ENCODE measurements around the gene SAGE1. TPM values are rescaled to one million over a fixed set of nuclear protein-coding genes. Genes with fewer than 3 reads are reported as not detected.
"Not testable (repeated sequence)": the region's sequence is repeated elsewhere in the genome, so short reads cannot be mapped to it uniquely, and the experiment has no call there.

The SAGE1 gene
- total RNA-seq = not detected in 2 replicates

- ChIA-PET POLR2A (no interaction called here), CTCF (no interaction called here)
- Mint-ChIP-seq H3K27me3 (peaks cover 2% of the 10 kb centered on the region), H3K4me3 (no peak within 1 kb of the TSS), H3K9me3 (no peaks in the 10 kb centered on the region), H3K4me1 (no peaks in the 10 kb centered on the region), H3K27ac (no peak within 1 kb of the TSS), H3K36me3 (ENCODE audit: low read depth) (no peaks in the 10 kb centered on the region)
- DNase-seq (no peak), ATAC-seq (ENCODE audit: low read depth) (no peak)
- intact Hi-C loops (cut with micrococcal nuclease) = no loop called here
- TF ChIP-seq CTCF (IDR thresholded peaks at IDR 0.05) = no peak
Measured at GRCh38 chrX:135893294-135893817, at the start of gene SAGE1, which contains the start of gene CT45A10. SAGE1 (plus strand) TSS chrX:135893716; CDS start chrX:135896243, 2,527 bp downstream. CT45A10 (minus strand) TSS chrX:135893444; CDS start chrX:135885344, 8,100 bp downstream.

- H3K27ac Mint-ChIP-seq; H3K4me3 Mint-ChIP-seq; intact Hi-C loops (cut with micrococcal nuclease); H3K27me3 Mint-ChIP-seq; CTCF ChIA-PET; H3K9me3 Mint-ChIP-seq; H3K36me3 Mint-ChIP-seq (ENCODE audit: low read depth); H3K4me1 Mint-ChIP-seq; ATAC-seq (ENCODE audit: low read depth); POLR2A ChIA-PET; DNase-seq: not testable (repeated sequence)
Measured at GRCh38 chrX:135854438-135854837, 39.1 kb upstream of the SAGE1 start, which contains the start of gene CT45A8. CT45A8 (minus strand) TSS chrX:135854538; CDS start chrX:135850783, 3,755 bp downstream.

- CTCF ChIA-PET; H3K4me1 Mint-ChIP-seq; H3K36me3 Mint-ChIP-seq (ENCODE audit: low read depth); DNase-seq; intact Hi-C loops (cut with micrococcal nuclease); H3K27me3 Mint-ChIP-seq; ATAC-seq (ENCODE audit: low read depth); H3K4me3 Mint-ChIP-seq; H3K27ac Mint-ChIP-seq; H3K9me3 Mint-ChIP-seq; POLR2A ChIA-PET: not testable (repeated sequence)
Measured at GRCh38 chrX:135871712-135872111, 21.8 kb upstream of the SAGE1 start, which contains the start of gene CT45A9. CT45A9 (minus strand) TSS chrX:135871812; CDS start chrX:135868061, 3,751 bp downstream.

- H3K9me3 Mint-ChIP-seq; H3K4me3 Mint-ChIP-seq; H3K27ac Mint-ChIP-seq; POLR2A ChIA-PET; H3K27me3 Mint-ChIP-seq; H3K4me1 Mint-ChIP-seq; H3K36me3 Mint-ChIP-seq (ENCODE audit: low read depth); CTCF ChIA-PET; DNase-seq; intact Hi-C loops (cut with micrococcal nuclease); ATAC-seq (ENCODE audit: low read depth): not testable (repeated sequence)
Measured at GRCh38 chrX:135882741-135883140, 10.8 kb upstream of the SAGE1 start.

GRCh38 chrX:135888230-135888629, 5.3 kb upstream of the SAGE1 start:
- H3K27me3 Mint-ChIP-seq; H3K4me3 Mint-ChIP-seq; H3K36me3 Mint-ChIP-seq (ENCODE audit: low read depth); DNase-seq; H3K27ac Mint-ChIP-seq; H3K4me1 Mint-ChIP-seq; ATAC-seq (ENCODE audit: low read depth); CTCF ChIA-PET; POLR2A ChIA-PET; intact Hi-C loops (cut with micrococcal nuclease); H3K9me3 Mint-ChIP-seq: not testable (repeated sequence)

GRCh38 chrX:135888976-135889375, 4.5 kb upstream of the SAGE1 start:
- H3K27me3 Mint-ChIP-seq; POLR2A ChIA-PET; ATAC-seq (ENCODE audit: low read depth); H3K36me3 Mint-ChIP-seq (ENCODE audit: low read depth); H3K4me3 Mint-ChIP-seq; H3K4me1 Mint-ChIP-seq; CTCF ChIA-PET; DNase-seq; intact Hi-C loops (cut with micrococcal nuclease); H3K9me3 Mint-ChIP-seq; H3K27ac Mint-ChIP-seq: not testable (repeated sequence)

- no peaks in the 10 kb centered on the region for H3K36me3 Mint-ChIP-seq (ENCODE audit: low read depth)
Measured at GRCh38 chrX:135890087-135890585, 3.4 kb upstream of the SAGE1 start.

More at GRCh38 chrX:135890087-135890585, 3.4 kb upstream of the SAGE1 start:
- intact Hi-C loops (cut with micrococcal nuclease) = no loop called here
- peaks cover 2% of the 10 kb centered on the region for H3K27me3 Mint-ChIP-seq
- no peak overlapping the region for H3K4me3 Mint-ChIP-seq
- no peak for TF ChIP-seq CTCF (IDR thresholded peaks at IDR 0.05)
- no peaks in the 10 kb centered on the region for H3K4me1 Mint-ChIP-seq
- POLR2A ChIA-PET = no interaction called here
- no peaks in the 10 kb centered on the region for H3K9me3 Mint-ChIP-seq
- no peak overlapping the region for H3K27ac Mint-ChIP-seq
- CTCF ChIA-PET = no interaction called here
- no peak for DNase-seq
- no peak for ATAC-seq (ENCODE audit: low read depth)

Data from activated B cell treated with CpG ODN at 0.5 μM for 24 hours (primary cell).